OCI-LY7 (cell line): Measurements from ENCODE around the gene CARD6. TPM values are rescaled to one million over a fixed set of nuclear protein-coding genes. Genes with fewer than 3 reads are reported as not detected.

Experiments used
- BruUV-seq: library from RNA; stranded (reverse); fragments of 400-500 nt; replicated peaks from 2 replicates; lab custom pipeline; 2021; lab: Mats Ljungman, UMichigan
- CTCF ChIA-PET: fragments of 300-600 bp; sonication (Branson Sonifier 250); formaldehyde crosslinking; loops from one replicate; lab custom pipeline; 2022; ENCODE audit warnings: antibody characterized with exemption; ENCODE audit not compliant: unreplicated experiment; lab: Charles Lee
- POLR2A ChIA-PET: fragments of 300-600 bp; sonication (Branson Sonifier 250); formaldehyde crosslinking; loops from one replicate; lab custom pipeline; 2022; ENCODE audit warnings: antibody characterized with exemption; lab: Charles Lee
- DNase-seq: peaks from one replicate; pipeline ENCODE4 v3.0.0-alpha.2; 2015; ENCODE audit warnings: low spot score
- H2AFZ ChIP-seq: fragments of 200-600 bp; sonication (generic), shearing (Covaris generic); 2 replicates; pipeline ENCODE4 v1.6.1; 2014; ENCODE audit warnings: mild to moderate bottlenecking, antibody characterized with exemption, low read length, moderate library complexity
- H3K27ac ChIP-seq: fragments of 200-600 bp; sonication (generic); 2 replicates; pipeline ENCODE4 v1.5.1; 2014; ENCODE audit warnings: mixed run types, low read depth, mild to moderate bottlenecking, moderate library complexity, low read length, inconsistent platforms; ENCODE audit not compliant: poor library complexity, severe bottlenecking
- H3K36me3 ChIP-seq: fragments of 200-600 bp; sonication (generic); 2 replicates; pipeline ENCODE4 v1.6.1; 2014; ENCODE audit warnings: mild to moderate bottlenecking, antibody characterized with exemption, low read length, moderate library complexity, mixed read lengths; ENCODE audit not compliant: insufficient read depth
- H3K4me1 ChIP-seq: fragments of 200-600 bp; sonication (generic); 2 replicates; pipeline ENCODE4 v1.5.1; 2014; ENCODE audit warnings: mild to moderate bottlenecking, low read length; ENCODE audit not compliant: insufficient read depth, poor library complexity, severe bottlenecking
- H3K4me2 ChIP-seq: fragments of 200-600 bp; sonication (generic); 2 replicates; pipeline ENCODE4 v1.6.1; 2014; ENCODE audit warnings: mild to moderate bottlenecking, low read length
- H3K4me3 ChIP-seq: fragments of 200-600 bp; sonication (generic); 2 replicates; pipeline ENCODE4 v1.5.1; 2014; ENCODE audit warnings: mild to moderate bottlenecking, low read depth, low read length; ENCODE audit not compliant: poor library complexity, severe bottlenecking
- H3K79me2 ChIP-seq: fragments of 200-600 bp; sonication (generic); 2 replicates; pipeline ENCODE4 v1.6.1; 2016; ENCODE audit warnings: low read depth, mild to moderate bottlenecking, low read length, moderate library complexity, mixed read lengths; ENCODE audit not compliant: insufficient read depth
- H3K9me2 ChIP-seq: fragments of 200-600 bp; sonication (generic); 2 replicates; pipeline ENCODE4 v1.6.1; 2016; ENCODE audit warnings: mild to moderate bottlenecking, low read length, mixed read lengths; ENCODE audit not compliant: insufficient read depth
- H3K9me3 ChIP-seq: fragments of 200-600 bp; sonication (generic); 2 replicates; pipeline ENCODE4 v1.6.1; 2014; ENCODE audit warnings: mild to moderate bottlenecking, mixed run types, low read length, mixed read lengths
- H4K20me1 ChIP-seq: fragments of 200-600 bp; sonication (generic); 2 replicates; pipeline ENCODE4 v1.6.1; 2014; ENCODE audit warnings: mild to moderate bottlenecking, antibody characterized with exemption, low read length, moderate library complexity, mixed read lengths; ENCODE audit not compliant: insufficient read depth
- EZH2phosphoT487 ChIP-seq: fragments of 200-600 bp; sonication (generic); IDR thresholded peaks from 2 replicates; pipeline ENCODE4 v1.6.1; 2018; ENCODE audit warnings: low read depth, borderline replicate concordance, mild to moderate bottlenecking, mixed run types, antibody characterized with exemption, low read length, moderate library complexity, mixed read lengths
- intact Hi-C: fragments of 100-400 bp; cut with micrococcal nuclease; formaldehyde crosslinking; loops from one replicate; pipeline ENCODE4 v1.10.0; 2022; ENCODE audit not compliant: unreplicated experiment
- total RNA-seq, 2 experiments: library from RNA; depleted of rRNA in 1 of 2; stranded (reverse); fragments of >200 nt in 1 of 2; shearing (Covaris generic) in 1 of 2; gene quantifications; 2 replicates each; pipeline ENCODE4 v1.2.3, GENCODE V29; 2014 to 2022
- TF ChIP-seq, protein P1 (sequence below): fragments of 200-600 bp; sonication (generic); conservative IDR thresholded peaks from 2 replicates; pipeline ENCODE4 v1.5.1; 2014; ENCODE audit warnings: mild to moderate bottlenecking, antibody characterized with exemption, low read length, moderate library complexity, mixed read lengths

CARD6 gene
- total RNA-seq, 2 experiments from 2014 or later, result 0.53 to 1.1 TPM

DNA sequence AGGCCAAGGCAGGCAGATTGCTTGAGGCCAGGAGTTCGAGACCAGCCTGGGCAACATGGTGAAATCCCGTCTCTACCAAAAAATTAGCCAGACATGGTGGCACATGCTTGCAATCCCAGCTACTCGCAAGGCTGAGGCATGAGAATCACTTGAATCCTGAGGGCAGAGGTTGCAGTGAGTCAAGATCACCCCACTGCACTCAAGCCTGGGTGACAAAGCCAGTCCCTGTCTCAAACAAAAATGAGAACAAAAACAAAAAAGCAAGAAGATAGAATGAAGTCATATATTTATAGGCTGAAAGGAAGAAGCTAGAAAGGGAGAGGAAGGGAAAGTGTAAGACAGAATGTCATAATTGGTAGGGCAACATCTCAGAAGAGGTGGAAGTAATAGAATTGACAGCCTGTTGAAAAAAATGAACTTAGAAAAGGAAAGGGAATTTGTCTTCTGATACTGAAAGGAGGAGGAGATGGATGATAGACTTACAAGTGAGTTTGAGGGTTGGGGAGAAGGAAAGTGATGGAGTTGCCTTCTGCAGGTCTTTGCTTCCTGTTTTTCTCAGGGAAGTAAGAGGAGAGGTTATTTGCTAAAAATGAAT lies 32.2 kb downstream of the CARD6 start:
- no peaks in the 10 kb centered on the region for H3K36me3 ChIP-seq
- no peaks in the 10 kb centered on the region for H3K79me2 ChIP-seq
- no peak overlapping the region for H2AFZ ChIP-seq
- H4K20me1 ChIP-seq, result no peaks in the 10 kb centered on the region
- BruUV-seq, result no TSS peak
- no peaks in the 10 kb centered on the region for H3K9me3 ChIP-seq
- H3K9me2 ChIP-seq, result no peaks in the 10 kb centered on the region
- no peak overlapping the region for H3K4me2 ChIP-seq
- H3K4me3 ChIP-seq, result no peak overlapping the region
- H3K4me1 ChIP-seq, result no peaks in the 10 kb centered on the region
- CTCF ChIA-PET, result no interaction called here
- intact Hi-C loops, result loop anchor here (10.0 kb wide), 1 partner anchor 1299 kb away; no protein-coding TSS in a partner anchor
- H3K27ac ChIP-seq, result no peak overlapping the region
- TF ChIP-seq, protein P1, sequence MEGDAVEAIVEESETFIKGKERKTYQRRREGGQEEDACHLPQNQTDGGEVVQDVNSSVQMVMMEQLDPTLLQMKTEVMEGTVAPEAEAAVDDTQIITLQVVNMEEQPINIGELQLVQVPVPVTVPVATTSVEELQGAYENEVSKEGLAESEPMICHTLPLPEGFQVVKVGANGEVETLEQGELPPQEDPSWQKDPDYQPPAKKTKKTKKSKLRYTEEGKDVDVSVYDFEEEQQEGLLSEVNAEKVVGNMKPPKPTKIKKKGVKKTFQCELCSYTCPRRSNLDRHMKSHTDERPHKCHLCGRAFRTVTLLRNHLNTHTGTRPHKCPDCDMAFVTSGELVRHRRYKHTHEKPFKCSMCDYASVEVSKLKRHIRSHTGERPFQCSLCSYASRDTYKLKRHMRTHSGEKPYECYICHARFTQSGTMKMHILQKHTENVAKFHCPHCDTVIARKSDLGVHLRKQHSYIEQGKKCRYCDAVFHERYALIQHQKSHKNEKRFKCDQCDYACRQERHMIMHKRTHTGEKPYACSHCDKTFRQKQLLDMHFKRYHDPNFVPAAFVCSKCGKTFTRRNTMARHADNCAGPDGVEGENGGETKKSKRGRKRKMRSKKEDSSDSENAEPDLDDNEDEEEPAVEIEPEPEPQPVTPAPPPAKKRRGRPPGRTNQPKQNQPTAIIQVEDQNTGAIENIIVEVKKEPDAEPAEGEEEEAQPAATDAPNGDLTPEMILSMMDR, result no peak
- TF ChIP-seq EZH2phosphoT487, result no peak
- DNase-seq, result no peak
- POLR2A ChIA-PET, result no interaction called here

- Histone ChIP-seq H3K4me2 (no peak overlapping the region), H2AFZ (no peak overlapping the region), H3K9me2 (no peaks in the 10 kb centered on the region), H3K79me2 (no peaks in the 10 kb centered on the region), H3K36me3 (no peaks in the 10 kb centered on the region), H3K9me3 (no peaks in the 10 kb centered on the region), H3K27ac (no peak overlapping the region), H3K4me3 (no peak overlapping the region), H4K20me1 (no peaks in the 10 kb centered on the region), H3K4me1 (no peaks in the 10 kb centered on the region)
- intact Hi-C loops, result loop anchor here (5.0 to 10.0 kb wide), 2 partner anchors 189 to 1301 kb away; no protein-coding TSS in a partner anchor
- no peak for DNase-seq
- CTCF ChIA-PET, result no interaction called here
- TF ChIP-seq EZH2phosphoT487, result no peak
- TF ChIP-seq, protein P1, result no peak
- BruUV-seq, result no TSS peak
- POLR2A ChIA-PET, result no interaction called here
Observed at GRCh38 chr5:40875958-40876357, 34.8 kb downstream of the CARD6 start.

- no peaks in the 10 kb centered on the region for H3K4me1 ChIP-seq
- H3K36me3 ChIP-seq, result no peaks in the 10 kb centered on the region
- H2AFZ ChIP-seq, result no peak overlapping the region
- H3K9me2 ChIP-seq, result no peaks in the 10 kb centered on the region
- no peaks in the 10 kb centered on the region for H3K9me3 ChIP-seq
- DNase-seq, result no peak
- no peaks in the 10 kb centered on the region for H3K79me2 ChIP-seq
- H4K20me1 ChIP-seq, result no peaks in the 10 kb centered on the region
- TF ChIP-seq, protein P1, result no peak
- no peak for TF ChIP-seq EZH2phosphoT487
- no peak overlapping the region for H3K4me3 ChIP-seq
- no peak overlapping the region for H3K27ac ChIP-seq
- POLR2A ChIA-PET, result no interaction called here
- intact Hi-C loops, result loop anchor here (5.0 to 10.0 kb wide), 2 partner anchors 190 to 1303 kb away; no protein-coding TSS in a partner anchor
- no TSS peak for BruUV-seq
- CTCF ChIA-PET, result no interaction called here
- H3K4me2 ChIP-seq, result no peak overlapping the region
Observed at GRCh38 chr5:40877371-40877988, 36.3 kb downstream of the CARD6 start.
